SU-DHL-6 (cell line): ENCODE measurements around the gene MRPS15.

Experiments used
- EZH2phosphoT487 ChIP-seq: fragments of 200-600 bp; sonication (generic), shearing (Covaris generic); conservative IDR thresholded peaks from 2 replicates; pipeline ENCODE4 v1.6.1; 2018; ENCODE audit warnings: mild to moderate bottlenecking, antibody characterized with exemption, low read length, moderate library complexity, mixed read lengths
- TF ChIP-seq, protein P1 (sequence below): fragments of 200-600 bp; sonication (generic); IDR thresholded peaks from one replicate; pipeline ENCODE4 v1.5.1; 2017; ENCODE audit warnings: antibody characterized with exemption, mild to moderate bottlenecking, low read length, moderate library complexity; ENCODE audit not compliant: insufficient read depth, poor library complexity, severe bottlenecking

GRCh38 chr1:36511804-36512798 lies 47.9 kb upstream of the MRPS15 start:
- TF ChIP-seq, protein P1, sequence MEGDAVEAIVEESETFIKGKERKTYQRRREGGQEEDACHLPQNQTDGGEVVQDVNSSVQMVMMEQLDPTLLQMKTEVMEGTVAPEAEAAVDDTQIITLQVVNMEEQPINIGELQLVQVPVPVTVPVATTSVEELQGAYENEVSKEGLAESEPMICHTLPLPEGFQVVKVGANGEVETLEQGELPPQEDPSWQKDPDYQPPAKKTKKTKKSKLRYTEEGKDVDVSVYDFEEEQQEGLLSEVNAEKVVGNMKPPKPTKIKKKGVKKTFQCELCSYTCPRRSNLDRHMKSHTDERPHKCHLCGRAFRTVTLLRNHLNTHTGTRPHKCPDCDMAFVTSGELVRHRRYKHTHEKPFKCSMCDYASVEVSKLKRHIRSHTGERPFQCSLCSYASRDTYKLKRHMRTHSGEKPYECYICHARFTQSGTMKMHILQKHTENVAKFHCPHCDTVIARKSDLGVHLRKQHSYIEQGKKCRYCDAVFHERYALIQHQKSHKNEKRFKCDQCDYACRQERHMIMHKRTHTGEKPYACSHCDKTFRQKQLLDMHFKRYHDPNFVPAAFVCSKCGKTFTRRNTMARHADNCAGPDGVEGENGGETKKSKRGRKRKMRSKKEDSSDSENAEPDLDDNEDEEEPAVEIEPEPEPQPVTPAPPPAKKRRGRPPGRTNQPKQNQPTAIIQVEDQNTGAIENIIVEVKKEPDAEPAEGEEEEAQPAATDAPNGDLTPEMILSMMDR, result no peak
- TF ChIP-seq EZH2phosphoT487, result no peak
